GM21515 (cell line): Measurements from ENCODE around the gene RIPOR3.
"Not testable (repeated sequence)": the region's sequence is repeated elsewhere in the genome, so short reads cannot be mapped to it uniquely, and the experiment has no call there.

ENCODE experiments used
- ATAC-seq: cut with Tn5 transposase; IDR thresholded peaks from one replicate; pipeline ENCODE4 v1.9.1; 2021; ENCODE audit not compliant: unreplicated experiment

The RIPOR3 gene

DNA sequence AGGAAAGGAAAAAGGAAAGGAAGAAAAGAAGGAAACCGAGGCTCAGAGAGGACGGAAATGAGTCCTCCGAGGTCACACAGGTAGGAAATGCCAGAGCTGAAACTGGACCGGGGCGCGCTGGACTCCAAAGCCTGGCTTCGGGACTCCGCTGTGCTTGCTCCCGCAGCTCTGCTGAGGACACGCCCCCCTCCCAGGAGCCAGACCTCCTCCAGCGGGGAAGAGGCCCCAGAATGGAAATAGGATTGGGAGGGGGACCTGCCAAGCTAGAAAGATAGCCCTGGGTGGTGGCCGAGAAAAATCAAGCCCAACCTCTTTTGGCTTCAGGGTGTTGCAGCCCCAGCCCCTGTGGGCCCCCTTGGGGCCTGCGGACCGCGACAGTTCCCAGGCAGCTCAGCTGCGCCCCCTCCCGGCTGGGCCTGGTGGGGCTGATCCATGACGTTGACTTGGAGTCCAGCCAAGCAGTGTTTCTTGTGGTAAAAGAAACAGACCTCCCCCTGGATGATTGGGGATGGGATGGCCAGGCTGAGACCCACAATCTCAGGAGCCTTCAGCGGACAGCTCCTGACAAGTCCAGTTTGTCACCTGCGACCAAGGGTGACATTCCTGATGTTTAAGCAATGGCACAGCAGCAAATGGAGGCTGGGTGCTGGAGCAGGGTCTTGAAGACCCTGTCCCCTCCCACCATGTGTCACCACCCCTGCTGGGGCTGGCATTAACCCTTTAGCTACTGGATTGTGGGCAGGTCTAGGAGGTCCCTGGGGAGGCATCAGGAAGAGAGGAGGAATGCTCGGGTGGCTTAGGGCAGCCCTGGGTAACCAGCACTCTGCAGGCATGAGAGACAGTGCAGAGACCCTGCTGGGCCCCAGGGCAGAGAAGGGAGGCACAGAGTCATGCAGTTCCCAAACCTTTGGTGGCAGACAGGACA, 55.4 kb downstream of the RIPOR3 start:
- ATAC-seq, result no peak

DNA sequence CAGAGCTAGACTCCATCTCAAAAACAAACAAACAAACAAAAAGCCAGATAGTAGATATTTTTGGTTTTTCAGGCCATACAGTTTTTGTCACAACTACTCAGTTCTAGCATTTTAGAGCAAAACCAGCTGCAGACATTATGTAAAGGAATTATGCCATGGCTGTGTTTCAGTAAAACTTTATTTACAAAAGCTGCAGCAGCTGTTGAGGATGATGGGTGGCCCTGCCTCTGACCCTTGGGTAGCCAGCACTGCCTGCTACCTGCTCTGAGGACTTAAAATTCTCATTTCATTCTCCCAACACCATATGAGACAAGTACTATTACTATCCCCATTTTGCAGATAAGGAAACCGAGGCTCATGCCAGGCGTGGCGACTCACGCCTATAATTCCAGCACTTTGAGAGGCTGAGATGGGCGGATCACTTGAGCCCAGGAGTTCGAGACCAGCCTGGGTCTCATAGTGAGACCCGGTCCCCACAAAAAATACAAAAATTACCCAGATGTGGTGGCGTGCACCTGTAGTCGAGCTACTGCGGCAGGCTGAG, 56.3 kb downstream of the RIPOR3 start:
- no peak for ATAC-seq

DNA sequence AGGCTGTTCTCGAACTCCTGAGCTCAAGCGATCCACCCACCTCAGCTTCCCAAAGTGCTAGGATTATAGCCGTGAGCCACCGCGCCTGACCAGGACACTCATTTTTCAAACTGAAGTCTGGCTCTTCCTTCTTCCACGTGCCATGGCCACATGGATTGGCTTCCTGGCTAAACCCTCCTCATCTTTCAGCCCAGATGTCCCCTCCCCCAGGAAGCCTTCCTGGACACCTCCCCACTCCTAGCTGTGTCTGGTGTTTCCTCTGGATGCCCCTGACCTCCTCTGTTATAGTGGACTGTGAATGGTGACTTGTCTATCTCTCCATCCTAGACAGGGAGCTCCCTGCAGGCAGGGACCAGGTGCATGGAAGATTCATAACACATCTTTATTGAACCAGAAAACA, 57.2 kb downstream of the RIPOR3 start:
- no peak for ATAC-seq

- no peak for ATAC-seq
These were observed 58.0 kb downstream of the RIPOR3 start for GRCh38 chr20:50633361-50633760.

GRCh38 chr20:50632701-50633100, 58.6 kb downstream of the RIPOR3 start:
- no peak for ATAC-seq

- ATAC-seq, result no peak
These were observed 59.1 kb downstream of the RIPOR3 start for GRCh38 chr20:50632236-50632635.

DNA sequence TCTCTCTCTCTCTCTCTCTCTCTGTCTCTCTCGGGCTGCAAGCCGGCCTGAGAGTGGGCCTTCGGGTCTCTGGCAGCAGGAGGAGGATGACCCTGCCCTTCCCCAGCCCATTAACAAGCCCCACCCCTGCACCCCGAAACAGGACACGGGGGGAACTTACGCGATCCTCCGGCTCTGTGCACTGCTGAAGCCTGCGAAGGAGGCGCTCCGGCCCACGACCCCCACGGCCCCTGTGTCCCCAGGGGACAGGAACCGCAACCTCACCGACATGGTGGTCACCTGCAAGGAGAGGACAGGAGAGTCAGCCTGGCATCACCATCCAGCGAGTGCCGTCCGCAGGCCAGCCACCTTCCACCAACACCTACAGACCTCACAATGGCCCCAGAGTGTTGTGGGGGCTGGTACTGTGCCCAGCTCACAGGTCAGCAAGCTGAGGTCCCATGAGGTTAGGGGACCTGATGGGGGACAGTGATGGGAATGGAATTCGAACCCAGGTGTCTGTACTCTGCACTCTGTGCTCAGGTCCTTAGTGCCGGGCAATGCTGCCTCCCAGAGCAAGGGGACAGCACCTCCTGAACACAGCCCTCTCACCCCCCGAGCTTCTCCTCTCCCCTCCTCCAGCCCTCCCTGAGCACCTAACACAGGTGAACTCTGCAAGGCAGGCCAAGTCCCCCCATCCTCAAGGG, 60.6 kb downstream of the RIPOR3 start:
- ATAC-seq, result no peak

- no peak for ATAC-seq
These were observed 61.7 kb downstream of the RIPOR3 start for GRCh38 chr20:50629670-50630045.

DNA sequence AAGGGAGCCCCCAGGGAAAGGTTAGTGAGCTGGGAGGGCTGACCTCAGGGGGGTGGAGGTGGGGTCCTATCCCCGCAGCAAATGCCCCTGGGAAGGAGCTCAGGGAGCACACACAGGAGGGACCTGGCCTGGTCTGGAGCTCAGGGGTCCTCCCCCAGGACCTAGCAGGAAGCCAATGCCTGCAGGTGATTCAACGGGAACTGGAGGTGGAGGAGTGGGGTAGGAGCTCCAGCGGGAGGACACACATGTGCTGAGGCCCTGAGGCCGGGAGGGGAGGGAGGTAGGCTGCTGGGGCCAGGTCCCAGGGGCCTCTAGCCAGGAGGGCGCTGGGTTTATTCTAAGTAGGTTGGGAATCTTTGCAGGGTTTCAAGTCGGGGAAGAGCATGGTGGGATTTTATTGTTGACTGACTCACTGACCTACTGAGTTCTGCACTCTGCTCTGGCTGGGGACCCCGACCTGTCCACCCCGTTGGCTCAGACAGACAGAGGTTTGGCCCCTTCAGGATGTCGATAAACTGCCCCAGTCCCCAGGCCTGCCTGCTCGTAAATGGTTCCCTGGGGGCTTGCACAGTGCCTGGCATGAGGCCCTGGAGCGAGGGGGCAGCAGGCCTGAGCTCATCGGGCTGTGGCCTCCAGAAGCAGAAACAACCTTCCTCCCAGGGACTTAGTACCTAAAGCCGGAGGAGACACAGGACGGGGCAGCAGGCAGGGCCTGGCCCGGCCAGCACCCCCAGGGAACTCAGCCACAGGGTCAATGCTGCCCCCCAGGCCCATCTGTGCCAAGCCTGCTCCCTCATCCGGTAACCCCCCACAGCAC, 62.3 kb downstream of the RIPOR3 start:
- ATAC-seq, result no peak

DNA sequence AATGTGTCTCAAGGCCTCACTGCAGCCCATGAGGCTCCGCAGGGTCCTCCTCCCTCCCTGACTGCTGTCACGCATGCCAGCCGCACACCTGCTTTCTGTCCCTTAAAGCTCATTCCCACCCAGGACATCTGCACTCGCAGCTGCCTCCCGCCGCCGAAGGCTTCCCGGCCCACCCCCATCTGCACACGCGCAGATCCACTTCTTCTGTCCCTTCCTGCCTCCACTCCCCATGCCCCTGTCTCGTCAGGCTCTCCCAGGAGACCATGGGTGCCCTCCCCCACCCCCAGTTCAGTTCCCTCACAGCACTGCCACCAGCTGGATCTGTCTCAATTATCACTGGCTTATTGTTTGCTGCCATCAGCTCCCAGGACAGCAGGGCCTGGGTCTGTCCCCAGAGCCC, 63.0 kb downstream of the RIPOR3 start:
- no peak for ATAC-seq

DNA sequence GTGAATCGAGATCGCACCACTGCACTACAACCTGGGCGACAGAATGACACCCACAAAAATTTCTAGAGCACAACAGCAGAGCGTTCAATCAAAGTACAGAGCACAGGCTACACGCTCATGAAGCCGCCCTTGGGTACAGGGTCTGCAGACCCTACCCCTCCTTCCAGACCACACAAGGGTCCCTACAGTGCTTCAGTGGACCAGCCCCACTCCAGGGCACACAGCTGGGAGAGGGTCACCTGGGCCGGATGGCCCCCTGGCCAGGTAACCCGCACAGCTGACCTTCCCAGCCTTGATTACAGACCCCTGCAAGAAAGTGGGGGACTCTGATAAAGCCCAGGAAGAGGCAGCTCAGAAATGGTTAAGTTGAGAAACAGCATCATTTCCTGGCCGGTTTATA, 63.6 kb downstream of the RIPOR3 start:
- no peak for ATAC-seq

- no peak for ATAC-seq
These were observed 65.2 kb downstream of the RIPOR3 start for GRCh38 chr20:50625986-50626677.

- no peak for ATAC-seq
These were observed 66.9 kb downstream of the RIPOR3 start for GRCh38 chr20:50624351-50625016.

- ATAC-seq, result no peak
These were observed 70.2 kb downstream of the RIPOR3 start for GRCh38 chr20:50621068-50621665.

DNA sequence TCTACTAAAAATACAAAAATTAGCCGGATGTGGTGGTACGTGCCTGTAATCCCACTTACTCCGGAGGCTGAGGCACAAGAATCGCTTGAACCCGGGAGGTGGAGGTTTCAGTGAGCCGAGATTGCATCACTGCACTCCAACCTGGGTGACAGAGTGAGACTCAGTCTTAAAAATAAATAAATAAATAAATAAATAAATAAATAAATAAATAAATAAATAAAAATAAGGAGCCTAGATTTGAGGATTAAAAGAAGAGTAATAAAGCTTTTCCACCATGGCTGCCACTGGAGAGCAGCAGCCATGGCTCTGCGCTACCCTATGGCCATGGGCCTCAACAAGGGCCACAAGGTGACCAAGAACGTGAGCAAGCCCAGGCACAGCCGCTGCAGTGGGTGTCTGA, 70.9 kb downstream of the RIPOR3 start:
- not testable (repeated sequence) for ATAC-seq

DNA sequence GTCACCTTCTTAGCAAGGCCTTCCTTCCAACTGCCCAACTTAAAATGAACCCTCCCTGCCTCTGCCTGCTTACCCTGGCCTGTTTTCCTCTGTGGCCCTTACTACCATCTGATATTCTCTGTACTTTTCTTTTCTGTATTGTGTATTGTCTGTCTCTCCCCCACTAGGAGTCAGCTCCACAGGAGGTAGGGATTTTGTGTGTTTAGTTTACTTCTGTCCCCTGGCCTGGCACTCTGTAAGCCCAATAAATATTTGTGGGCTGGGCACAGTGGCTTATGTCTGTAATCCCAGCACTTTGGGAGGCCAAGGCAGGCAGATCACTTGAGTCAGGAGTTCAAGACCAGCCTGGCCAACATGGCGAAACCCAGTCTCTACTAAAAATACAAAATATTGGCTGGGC, 72.8 kb downstream of the RIPOR3 start:
- ATAC-seq, result no peak

DNA sequence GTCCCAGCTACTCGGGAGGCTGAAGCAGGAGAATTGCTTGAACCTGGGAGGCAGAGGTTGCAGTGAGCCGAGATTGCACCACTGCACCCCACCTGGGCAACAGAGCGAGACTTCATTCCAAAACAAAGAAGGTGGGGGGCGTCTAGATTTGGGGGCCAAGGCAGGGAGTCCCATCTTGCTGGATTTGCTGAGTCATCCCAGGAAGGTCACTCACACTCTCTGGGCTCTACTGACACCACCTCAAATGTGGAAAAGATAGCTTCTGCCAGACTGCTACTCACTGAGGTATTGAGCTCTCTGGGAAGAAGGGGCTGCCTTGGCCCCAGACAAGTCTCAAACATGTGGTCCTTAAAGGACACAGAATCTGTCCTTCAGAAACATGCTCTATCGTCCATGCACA, 74.3 kb downstream of the RIPOR3 start:
- ATAC-seq, result no peak

- ATAC-seq, result no peak
These were observed 75.9 kb downstream of the RIPOR3 start for GRCh38 chr20:50615407-50615806.

DNA sequence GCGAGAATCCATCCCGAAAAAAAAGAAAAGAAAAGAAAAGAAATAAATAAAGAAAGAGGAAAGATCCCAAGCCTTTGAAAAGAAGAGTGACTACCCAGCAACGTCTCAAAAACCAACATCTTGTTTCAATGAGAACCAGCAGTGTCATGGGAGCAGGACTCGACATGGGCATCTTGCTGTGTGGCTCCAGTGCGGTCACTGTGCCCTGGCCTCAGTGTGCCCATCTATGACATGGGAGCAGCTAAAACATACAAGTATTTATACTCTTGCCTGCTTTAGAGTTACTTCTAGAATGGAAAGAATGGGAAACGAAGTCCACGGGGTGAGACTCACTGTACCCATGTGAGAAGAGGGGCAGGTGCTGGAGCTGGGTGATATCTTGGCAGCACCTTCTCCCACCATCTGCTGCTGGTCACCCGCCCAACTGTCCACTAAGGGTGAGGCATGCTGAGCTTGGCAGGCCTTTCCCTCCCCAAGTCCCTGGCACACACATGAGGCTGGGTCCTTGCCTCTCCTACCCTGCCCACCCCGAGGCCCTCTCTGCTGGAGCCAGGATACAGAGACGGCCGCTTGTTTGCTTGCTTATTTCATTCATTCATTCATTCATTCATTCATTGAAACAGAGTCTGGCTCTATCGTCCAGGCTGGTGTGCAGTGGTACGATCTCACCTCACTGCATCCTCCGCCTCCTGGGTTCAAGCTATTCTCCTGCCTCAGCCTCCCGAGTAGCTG, 77.7 kb downstream of the RIPOR3 start:
- no peak for ATAC-seq
